IMR-90 (cell line): ENCODE data around the gene KLHDC9. TPM values are rescaled to one million over a fixed set of nuclear protein-coding genes. Genes with fewer than 3 reads are reported as not detected.

Experiments
- ATAC-seq: fragments of 200-7000 bp; cut with Tn5 transposase; 2 replicates; pipeline ENCODE4 v1.9.1; 2020; ENCODE audit warnings: low read depth, mild to moderate bottlenecking, moderate library complexity
- BruUV-seq: library from RNA; stranded (reverse); fragments of 400-500 nt; replicated peaks from 2 replicates; lab custom pipeline; 2021; lab: Mats Ljungman, UMichigan
- CTCF ChIA-PET: fragments of 300-600 bp; formaldehyde crosslinking; extraction: SDS; loops from one replicate; lab custom pipeline; 2021; ENCODE audit warnings: antibody characterized with exemption; lab: Yijun Ruan, JAX
- POLR2A ChIA-PET: fragments of 300-600 bp; sonication (Branson Sonifier 250); formaldehyde crosslinking; loops from one replicate; lab custom pipeline; 2022; ENCODE audit warnings: antibody characterized with exemption; ENCODE audit not compliant: unreplicated experiment; lab: Charles Lee
- DNase-seq: peaks from one replicate; pipeline ENCODE4 v3.0.0; 2013
- H2AFZ ChIP-seq: replicated peaks from 2 replicates; pipeline ENCODE3; 2013; ENCODE audit warnings: low read length, mild to moderate bottlenecking; ENCODE audit not compliant: poor library complexity
- H2AK5ac ChIP-seq: 2 replicates; pipeline ENCODE4 v1.6.1; 2013; ENCODE audit warnings: low read depth, low read length, inconsistent platforms
- H2AK9ac ChIP-seq: replicated peaks from 2 replicates; pipeline ENCODE3; 2013; ENCODE audit warnings: mild to moderate bottlenecking, low read depth, low read length, moderate library complexity; ENCODE audit not compliant: poor library complexity
- H2BK120ac ChIP-seq: 2 replicates; pipeline ENCODE4 v1.6.1; 2013; ENCODE audit warnings: low read depth, low read length, inconsistent platforms
- H2BK15ac ChIP-seq: 3 replicates; pipeline ENCODE4 v1.6.1; 2013; ENCODE audit warnings: low read depth, low read length, inconsistent platforms
- H2BK20ac ChIP-seq: 2 replicates; pipeline ENCODE4 v1.6.1; 2013; ENCODE audit warnings: low read depth, mild to moderate bottlenecking, inconsistent platforms, low read length, moderate library complexity
- H2BK5ac ChIP-seq: 2 replicates; pipeline ENCODE4 v1.6.1; 2013; ENCODE audit warnings: mild to moderate bottlenecking, low read depth, low read length, inconsistent platforms; ENCODE audit not compliant: poor library complexity, severe bottlenecking
- H3K14ac ChIP-seq: replicated peaks from 2 replicates; pipeline ENCODE4 v1.6.1; 2013; ENCODE audit warnings: low read depth, low read length, inconsistent platforms
- H3K18ac ChIP-seq: 2 replicates; pipeline ENCODE4 v1.6.1; 2013; ENCODE audit warnings: low read depth, low read length, control low read depth
- H3K23ac ChIP-seq: 2 replicates; pipeline ENCODE4 v1.6.1; 2013; ENCODE audit warnings: low read depth, low read length, inconsistent platforms
- H3K27ac ChIP-seq: 2 replicates; pipeline ENCODE4 v1.5.1; 2013; ENCODE audit warnings: mild to moderate bottlenecking, control low read depth, low read length; ENCODE audit not compliant: insufficient read depth
- H3K27me3 ChIP-seq: 2 replicates; pipeline ENCODE4 v1.6.1; 2013; ENCODE audit warnings: low read length; ENCODE audit not compliant: control insufficient read depth, insufficient read depth
- H3K36me3 ChIP-seq: 2 replicates; pipeline ENCODE4 v1.6.1; 2013; ENCODE audit warnings: low read length, mixed read lengths; ENCODE audit not compliant: control insufficient read depth, insufficient read depth
- H3K4ac ChIP-seq: 2 replicates; pipeline ENCODE4 v1.6.1; 2013; ENCODE audit warnings: low read depth, low read length, inconsistent platforms
- H3K4me1 ChIP-seq: 2 replicates; pipeline ENCODE4 v1.6.1; 2013; ENCODE audit warnings: low read length, mixed read lengths; ENCODE audit not compliant: control insufficient read depth, insufficient read depth
- H3K4me2 ChIP-seq: 2 replicates; pipeline ENCODE4 v1.6.1; 2013; ENCODE audit warnings: low read depth, mild to moderate bottlenecking, control low read depth, low read length, moderate library complexity
- H3K4me3 ChIP-seq: 2 replicates; pipeline ENCODE4 v1.5.1; 2013; ENCODE audit warnings: low read depth, mild to moderate bottlenecking, control low read depth, low read length, moderate library complexity; ENCODE audit not compliant: insufficient read depth
- H3K56ac ChIP-seq: 2 replicates; pipeline ENCODE4 v1.6.1; 2013; ENCODE audit warnings: low read length, inconsistent platforms; ENCODE audit not compliant: insufficient read depth; ENCODE audit errors: extremely low read depth
- H3K79me1 ChIP-seq, 2 experiments: 2 replicates each; pipeline ENCODE4 v1.6.1; 2013; ENCODE audit warnings: low read length in 2 of 2, inconsistent platforms in 1 of 2, low read depth in 1 of 2
- H3K9ac ChIP-seq: 2 replicates; pipeline ENCODE4 v1.6.1; 2013; ENCODE audit warnings: low read depth, low read length, control low read depth
- H3K9me1 ChIP-seq: 2 replicates; pipeline ENCODE4 v1.6.1; 2013; ENCODE audit warnings: low read length, inconsistent platforms; ENCODE audit not compliant: insufficient read depth
- H3K9me3 ChIP-seq: 2 replicates; pipeline ENCODE4 v1.6.1; 2013; ENCODE audit warnings: low read length; ENCODE audit not compliant: control insufficient read depth, insufficient read depth
- H4K20me1 ChIP-seq: 2 replicates; pipeline ENCODE4 v1.6.1; 2013; ENCODE audit warnings: low read length, inconsistent platforms; ENCODE audit not compliant: insufficient read depth
- H4K5ac ChIP-seq: 2 replicates; pipeline ENCODE4 v1.6.1; 2013; ENCODE audit warnings: mild to moderate bottlenecking, low read depth, low read length, control low read depth
- H4K8ac ChIP-seq, 2 experiments: 2 replicates each; pipeline ENCODE4 v1.6.1; 2013; ENCODE audit warnings: low read depth in 2 of 2, low read length in 2 of 2, control low read depth in 1 of 2, inconsistent platforms in 1 of 2
- H4K91ac ChIP-seq: 2 replicates; pipeline ENCODE4 v1.6.1; 2013; ENCODE audit warnings: low read depth, low read length, inconsistent platforms; ENCODE audit not compliant: insufficient read depth
- BHLHE40 ChIP-seq: fragments of 150-350 bp; IDR thresholded peaks from 2 replicates; pipeline ENCODE4 v1.6.1; 2016; ENCODE audit warnings: mild to moderate bottlenecking, low read depth, low read length
- CEBPB ChIP-seq: IDR thresholded peaks from 2 replicates; pipeline ENCODE4 v1.6.1; 2012; ENCODE audit warnings: low read depth, low read length, improper control_type of control experiment
- CHD1 ChIP-seq: IDR thresholded peaks from 2 replicates; pipeline ENCODE4 v1.6.1; 2012; ENCODE audit warnings: low read depth, low read length, improper control_type of control experiment
- CTCF ChIP-seq: conservative IDR thresholded peaks from 2 replicates; pipeline ENCODE4 v1.5.1; 2012; ENCODE audit warnings: mild to moderate bottlenecking, low read depth, low read length, improper control_type of control experiment
- ELK1 ChIP-seq: fragments of 150-350 bp; IDR thresholded peaks from 2 replicates; pipeline ENCODE4 v1.6.1; 2016; ENCODE audit warnings: low read depth, mild to moderate bottlenecking, low read length, moderate library complexity, borderline replicate concordance
- FOS ChIP-seq: fragments of 150-350 bp; IDR thresholded peaks from 2 replicates; pipeline ENCODE4 v1.6.1; 2016; ENCODE audit warnings: low read depth, low read length
- MAFK ChIP-seq: IDR thresholded peaks from 2 replicates; pipeline ENCODE4 v1.6.1; 2012; ENCODE audit warnings: low read depth, low read length, improper control_type of control experiment
- MAZ ChIP-seq: IDR thresholded peaks from 2 replicates; pipeline ENCODE4 v1.6.1; 2012; ENCODE audit warnings: low read depth, mild to moderate bottlenecking, low read length, improper control_type of control experiment, moderate library complexity, borderline replicate concordance
- MXI1 ChIP-seq: IDR thresholded peaks from 2 replicates; pipeline ENCODE4 v1.6.1; 2012; ENCODE audit warnings: low read depth, mild to moderate bottlenecking, low read length, moderate library complexity, borderline replicate concordance
- NFE2L2 ChIP-seq: fragments of 150-350 bp; IDR thresholded peaks from 2 replicates; pipeline ENCODE4 v1.6.1; 2016; ENCODE audit warnings: low read depth, mild to moderate bottlenecking, low read length
- POLR2A ChIP-seq: IDR thresholded peaks from 2 replicates; pipeline ENCODE4 v1.6.1; 2012; ENCODE audit warnings: mild to moderate bottlenecking, low read depth, low read length
- RAD21 ChIP-seq: IDR thresholded peaks from 2 replicates; pipeline ENCODE4 v1.6.1; 2012; ENCODE audit warnings: low read length, improper control_type of control experiment
- RCOR1 ChIP-seq: IDR thresholded peaks from 2 replicates; pipeline ENCODE4 v1.6.1; 2012; ENCODE audit warnings: mild to moderate bottlenecking, low read length, improper control_type of control experiment; ENCODE audit not compliant: insufficient replicate concordance
- RFX5 ChIP-seq: IDR thresholded peaks from 2 replicates; pipeline ENCODE4 v1.8.0; 2012; ENCODE audit warnings: low read depth, mild to moderate bottlenecking, low read length, moderate library complexity
- SMC3 ChIP-seq: fragments of 150-350 bp; IDR thresholded peaks from 2 replicates; pipeline ENCODE4 v1.6.1; 2016; ENCODE audit warnings: low read depth, mild to moderate bottlenecking, antibody characterized with exemption, low read length, moderate library complexity
- WGBS, 2 experiments: methylation state at CpG; one replicate each; pipeline versions ENCODE4 v1.1.5 to v1.1.7; 2013; ENCODE audit warnings: missing lambda C conversion rate in 2 of 2; ENCODE audit not compliant: insufficient read length in 1 of 2; ENCODE audit errors: extremely low coverage in 2 of 2; 5-methylcytosine and 5-hydroxymethylcytosine counted together
- dilution Hi-C: fragments of 300-500 bp; cut with HindIII; formaldehyde crosslinking; loops from one replicate; pipeline ENCODE4 v1.14.3; 2018; ENCODE audit warnings: low sequenced_read_pairs; ENCODE audit not compliant: unreplicated experiment
- in situ Hi-C: fragments of 300-500 bp; cut with MboI; formaldehyde crosslinking; loops from 3 replicates; pipeline ENCODE4 v1.14.3; 2019; ENCODE audit warnings: low sequenced_read_pairs, inconsistent platforms, mixed read lengths
- intact Hi-C: fragments of 100-400 bp; cut with micrococcal nuclease; formaldehyde crosslinking; loops from 2 replicates; pipeline ENCODE4 v1.10.0; 2022
- polyA plus RNA-seq, 3 experiments: library from polyadenylated mRNA; depleted of rRNA; stranded (reverse); fragments of >200 nt; gene quantifications; 2 replicates each; pipeline ENCODE4 v1.2.3, GENCODE V29; 2012; ENCODE audit warnings: low replicate concordance in 1 of 3
- total RNA-seq: library from RNA; depleted of rRNA; stranded (reverse); fragments of >200 nt; gene quantifications from 2 replicates; pipeline ENCODE4 v1.2.3, GENCODE V29; 2012
- TF ChIP-seq, protein P1 (sequence below): fragments of 150-350 bp; IDR thresholded peaks from 2 replicates; pipeline ENCODE4 v1.6.1; 2017; ENCODE audit warnings: mild to moderate bottlenecking, antibody characterized with exemption, low read length, low read depth

The KLHDC9 gene
- total and polyA plus RNA-seq, 2 of the 4 experiments (the other 2 are of a cell fraction) = 0.18 to 0.70 TPM

DNA sequence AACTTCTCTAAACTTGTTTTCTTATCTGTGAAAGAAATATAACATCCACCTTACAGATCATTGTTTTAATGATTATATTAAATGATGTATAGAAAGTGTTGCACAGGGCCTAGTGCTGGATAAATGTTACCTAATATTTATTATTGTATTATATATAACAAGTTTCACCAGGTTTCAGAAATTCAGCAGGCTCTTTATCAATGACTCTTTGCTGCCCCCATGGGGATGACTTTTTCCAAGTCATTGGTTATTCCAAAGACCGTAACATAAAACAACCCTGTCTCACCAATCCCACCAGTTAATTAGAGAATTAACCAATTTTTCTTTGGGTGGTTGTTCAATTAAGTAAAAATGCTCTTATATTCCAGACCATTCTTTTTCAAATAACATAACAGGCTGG lies 41.6 kb downstream of the KLHDC9 start:
- intact Hi-C loops = loop anchor here (1.0 to 2.0 kb wide), 3 partner anchors 98 to 413 kb away; no protein-coding TSS in a partner anchor
- WGBS, 2 experiments = no CpG with 5 or more reads among the region's 1 CpG

More for the DNA sequence above, 41.6 kb downstream of the KLHDC9 start:
- Histone ChIP-seq H3K9ac (no peak overlapping the region), H3K9me3 (no peaks in the 10 kb centered on the region), H3K27me3 (no peaks in the 10 kb centered on the region), H3K27ac (no peak overlapping the region), H3K36me3 (no peaks in the 10 kb centered on the region), H3K79me1 (peaks cover 8 to 22% of the 10 kb centered on the region in 2 experiments; a peak in 3 of 4 replicates), H3K18ac (no peak overlapping the region), H2BK5ac (no peak overlapping the region), H3K9me1 (no peaks in the 10 kb centered on the region), H3K56ac (no peak overlapping the region), H2AK9ac (no peak overlapping the region), H3K23ac (no peak overlapping the region), H2BK15ac (no peak overlapping the region), H3K4me2 (no peak overlapping the region), H4K5ac (no peak overlapping the region), H2BK20ac (no peak overlapping the region), H3K14ac (no peak overlapping the region), H2BK120ac (no peak overlapping the region), H3K4ac (no peak overlapping the region), H2AK5ac (no peak overlapping the region), H3K4me1 (no peaks in the 10 kb centered on the region), H4K8ac (no peak overlapping the region), H3K4me3 (no peak overlapping the region), H4K20me1 (no peaks in the 10 kb centered on the region; the same call in 1 of the 2 replicates), H4K91ac (no peak overlapping the region), H2AFZ (no peak overlapping the region)
- ChIA-PET CTCF (interaction anchor here (0.6 kb wide), 1 partner anchor 263 kb away, joined by 7 read pairs; no protein-coding TSS in a partner anchor), POLR2A (no interaction called here)
- ATAC-seq (peak; percentile 60), DNase-seq (peak; percentile 57)
- peak; percentile 64 for TF ChIP-seq CTCF
- no peak for TF ChIP-seq FOS
- TF ChIP-seq CHD1 = no peak
- TF ChIP-seq NFE2L2 = no peak
- TF ChIP-seq MAFK = no peak
- TF ChIP-seq SMC3 = peak; percentile 54; the same call in 1 of the 2 replicates
- no peak for TF ChIP-seq BHLHE40
- no peak for TF ChIP-seq RFX5
- TF ChIP-seq, protein P1, sequence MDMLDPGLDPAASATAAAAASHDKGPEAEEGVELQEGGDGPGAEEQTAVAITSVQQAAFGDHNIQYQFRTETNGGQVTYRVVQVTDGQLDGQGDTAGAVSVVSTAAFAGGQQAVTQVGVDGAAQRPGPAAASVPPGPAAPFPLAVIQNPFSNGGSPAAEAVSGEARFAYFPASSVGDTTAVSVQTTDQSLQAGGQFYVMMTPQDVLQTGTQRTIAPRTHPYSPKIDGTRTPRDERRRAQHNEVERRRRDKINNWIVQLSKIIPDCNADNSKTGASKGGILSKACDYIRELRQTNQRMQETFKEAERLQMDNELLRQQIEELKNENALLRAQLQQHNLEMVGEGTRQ = no peak
- TF ChIP-seq ELK1 = no peak
- TF ChIP-seq POLR2A = no peak
- peak; percentile 66 for TF ChIP-seq RAD21
- TF ChIP-seq CEBPB = no peak
- TF ChIP-seq MXI1 = no peak
- no peak for TF ChIP-seq MAZ
- TF ChIP-seq RCOR1 = no peak
- BruUV-seq = no TSS peak
- in situ Hi-C loops (no loop called here), dilution Hi-C loops (no loop called here)
